Panc1 (cell line): ENCODE results near the gene CCDC47. TPM values are rescaled to one million over a fixed set of nuclear protein-coding genes. Genes with fewer than 3 reads are reported as not detected.

Experiments used
- ATAC-seq: fragments of 200-7000 bp; cut with Tn5 transposase; 2 replicates; pipeline ENCODE4 v1.9.1; 2020; ENCODE audit warnings: mild to moderate bottlenecking, moderate library complexity
- BruUV-seq: library from RNA; stranded (reverse); fragments of 400-500 nt; replicated peaks from 2 replicates; lab custom pipeline; 2021; lab: Mats Ljungman, UMichigan
- CTCF ChIA-PET: fragments of 300-600 bp; sonication (Branson Sonifier 250); formaldehyde crosslinking; loops from one replicate; lab custom pipeline; 2022; ENCODE audit warnings: antibody characterized with exemption; lab: Charles Lee
- POLR2A ChIA-PET: fragments of 300-600 bp; sonication (Branson Sonifier 250); formaldehyde crosslinking; loops from one replicate; lab custom pipeline; 2022; ENCODE audit warnings: antibody characterized with exemption; lab: Charles Lee
- DNase-seq: peaks from one replicate; pipeline ENCODE4 v3.0.0-alpha.2; 2010; ENCODE audit warnings: low read depth, low spot score
- H3K27ac ChIP-seq: 2 replicates; pipeline ENCODE4 v1.5.1; 2011; ENCODE audit warnings: mild to moderate bottlenecking, low read length, inconsistent platforms
- H3K27me3 ChIP-seq: fragments of 200-500 bp; sonication (Bioruptor generic); 2 replicates; pipeline ENCODE4 v1.6.0; 2014; ENCODE audit warnings: low read length, inconsistent platforms; ENCODE audit not compliant: control insufficient read depth, insufficient read depth
- H3K36me3 ChIP-seq: fragments of 200-500 bp; sonication (Bioruptor generic); 2 replicates; pipeline ENCODE4 v1.5.1; 2014; ENCODE audit warnings: inconsistent platforms, mild to moderate bottlenecking, low read length, moderate library complexity; ENCODE audit not compliant: control insufficient read depth, insufficient read depth
- H3K4me1 ChIP-seq: 2 replicates; pipeline ENCODE4 v1.5.1; 2011; ENCODE audit warnings: inconsistent platforms, mild to moderate bottlenecking, low read length, moderate library complexity; ENCODE audit not compliant: control insufficient read depth, insufficient read depth
- H3K4me3 ChIP-seq, 2 experiments: 2 replicates each; pipeline ENCODE4 v1.5.1; 2011 to 2012; ENCODE audit warnings: low read depth in 2 of 2, low read length in 2 of 2, mild to moderate bottlenecking in 2 of 2, inconsistent platforms in 1 of 2, moderate library complexity in 1 of 2
- H3K9me3 ChIP-seq: fragments of 200-500 bp; sonication (Bioruptor generic); 2 replicates; pipeline ENCODE4 v1.5.1; 2014; ENCODE audit warnings: low read depth, mild to moderate bottlenecking, inconsistent platforms, low read length, moderate library complexity; ENCODE audit not compliant: control insufficient read depth, insufficient read depth
- POLR2AphosphoS5 ChIP-seq: IDR thresholded peaks from 2 replicates; pipeline ENCODE4 v1.6.1; 2012; ENCODE audit warnings: mild to moderate bottlenecking, low read depth, low read length, moderate library complexity
- SIN3A ChIP-seq: IDR thresholded peaks from 2 replicates; pipeline ENCODE4 v1.6.1; 2012; ENCODE audit warnings: low read depth, mild to moderate bottlenecking, low read length, moderate library complexity, borderline replicate concordance; ENCODE audit not compliant: insufficient read depth
- TCF7L2 ChIP-seq: IDR thresholded peaks from 2 replicates; pipeline ENCODE4 v1.6.1; 2011; ENCODE audit warnings: mild to moderate bottlenecking, low read depth, low read length, inconsistent platforms
- in situ Hi-C: cut with HindIII; loops from 2 replicates; pipeline ENCODE4 v1.10.0; 2016; ENCODE audit warnings: low sequenced_read_pairs, low pct_unique_long_range_greater_than_20kb
- intact Hi-C: fragments of 100-400 bp; cut with micrococcal nuclease; formaldehyde crosslinking; loops from one replicate; pipeline ENCODE4 v1.10.0; 2022; ENCODE audit not compliant: unreplicated experiment
- total RNA-seq: library from RNA; stranded (reverse); gene quantifications from one replicate; pipeline ENCODE4 v1.2.1, GENCODE V29; 2021; ENCODE audit not compliant: unreplicated experiment
- TF ChIP-seq, protein P1 (sequence below): fragments of 450-650 bp; IDR thresholded peaks from 2 replicates; pipeline ENCODE4 v1.5.1; 2017; ENCODE audit warnings: mild to moderate bottlenecking
- TF ChIP-seq, protein P2 (sequence below), 2 experiments: IDR thresholded peaks; 2 replicates each; pipeline ENCODE4 v1.6.1; 2011 to 2012; ENCODE audit warnings: low read depth in 2 of 2, control low read depth in 1 of 2, low read length in 1 of 2, mild to moderate bottlenecking in 1 of 2, moderate library complexity in 1 of 2; ENCODE audit not compliant: insufficient read depth in 1 of 2

CCDC47 gene
- total RNA-seq, 1 experiment from 2014 or later: 64.8 TPM

DNA sequence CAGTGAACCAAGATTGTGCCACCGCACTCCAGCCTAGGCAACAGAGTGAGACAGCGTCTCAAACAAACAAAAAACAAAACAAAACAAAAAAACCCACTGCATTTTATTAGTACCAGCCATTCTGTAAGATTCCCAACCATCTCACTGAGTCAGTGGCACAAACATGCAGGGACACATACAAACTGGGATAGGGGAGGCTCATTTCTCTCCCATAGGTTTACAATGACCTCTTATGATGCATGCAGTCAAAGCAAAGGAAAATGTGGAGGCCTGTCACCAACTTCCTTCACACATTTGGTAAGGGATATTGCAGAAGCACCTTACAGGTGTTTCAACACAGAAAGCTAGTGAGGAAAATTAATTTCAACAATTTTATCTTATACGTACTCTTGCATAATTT lies 19.4 kb downstream of the CCDC47 start:
- no peaks in the 10 kb centered on the region for H3K27me3 ChIP-seq
- intact Hi-C loops: no loop called here
- no peak overlapping the region for H3K27ac ChIP-seq
- CTCF ChIA-PET: no interaction called here
- TF ChIP-seq, protein P1, sequence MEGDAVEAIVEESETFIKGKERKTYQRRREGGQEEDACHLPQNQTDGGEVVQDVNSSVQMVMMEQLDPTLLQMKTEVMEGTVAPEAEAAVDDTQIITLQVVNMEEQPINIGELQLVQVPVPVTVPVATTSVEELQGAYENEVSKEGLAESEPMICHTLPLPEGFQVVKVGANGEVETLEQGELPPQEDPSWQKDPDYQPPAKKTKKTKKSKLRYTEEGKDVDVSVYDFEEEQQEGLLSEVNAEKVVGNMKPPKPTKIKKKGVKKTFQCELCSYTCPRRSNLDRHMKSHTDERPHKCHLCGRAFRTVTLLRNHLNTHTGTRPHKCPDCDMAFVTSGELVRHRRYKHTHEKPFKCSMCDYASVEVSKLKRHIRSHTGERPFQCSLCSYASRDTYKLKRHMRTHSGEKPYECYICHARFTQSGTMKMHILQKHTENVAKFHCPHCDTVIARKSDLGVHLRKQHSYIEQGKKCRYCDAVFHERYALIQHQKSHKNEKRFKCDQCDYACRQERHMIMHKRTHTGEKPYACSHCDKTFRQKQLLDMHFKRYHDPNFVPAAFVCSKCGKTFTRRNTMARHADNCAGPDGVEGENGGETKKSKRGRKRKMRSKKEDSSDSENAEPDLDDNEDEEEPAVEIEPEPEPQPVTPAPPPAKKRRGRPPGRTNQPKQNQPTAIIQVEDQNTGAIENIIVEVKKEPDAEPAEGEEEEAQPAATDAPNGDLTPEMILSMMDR: no peak
- no peak for TF ChIP-seq POLR2AphosphoS5
- TF ChIP-seq TCF7L2: no peak
- TF ChIP-seq, protein P2, sequence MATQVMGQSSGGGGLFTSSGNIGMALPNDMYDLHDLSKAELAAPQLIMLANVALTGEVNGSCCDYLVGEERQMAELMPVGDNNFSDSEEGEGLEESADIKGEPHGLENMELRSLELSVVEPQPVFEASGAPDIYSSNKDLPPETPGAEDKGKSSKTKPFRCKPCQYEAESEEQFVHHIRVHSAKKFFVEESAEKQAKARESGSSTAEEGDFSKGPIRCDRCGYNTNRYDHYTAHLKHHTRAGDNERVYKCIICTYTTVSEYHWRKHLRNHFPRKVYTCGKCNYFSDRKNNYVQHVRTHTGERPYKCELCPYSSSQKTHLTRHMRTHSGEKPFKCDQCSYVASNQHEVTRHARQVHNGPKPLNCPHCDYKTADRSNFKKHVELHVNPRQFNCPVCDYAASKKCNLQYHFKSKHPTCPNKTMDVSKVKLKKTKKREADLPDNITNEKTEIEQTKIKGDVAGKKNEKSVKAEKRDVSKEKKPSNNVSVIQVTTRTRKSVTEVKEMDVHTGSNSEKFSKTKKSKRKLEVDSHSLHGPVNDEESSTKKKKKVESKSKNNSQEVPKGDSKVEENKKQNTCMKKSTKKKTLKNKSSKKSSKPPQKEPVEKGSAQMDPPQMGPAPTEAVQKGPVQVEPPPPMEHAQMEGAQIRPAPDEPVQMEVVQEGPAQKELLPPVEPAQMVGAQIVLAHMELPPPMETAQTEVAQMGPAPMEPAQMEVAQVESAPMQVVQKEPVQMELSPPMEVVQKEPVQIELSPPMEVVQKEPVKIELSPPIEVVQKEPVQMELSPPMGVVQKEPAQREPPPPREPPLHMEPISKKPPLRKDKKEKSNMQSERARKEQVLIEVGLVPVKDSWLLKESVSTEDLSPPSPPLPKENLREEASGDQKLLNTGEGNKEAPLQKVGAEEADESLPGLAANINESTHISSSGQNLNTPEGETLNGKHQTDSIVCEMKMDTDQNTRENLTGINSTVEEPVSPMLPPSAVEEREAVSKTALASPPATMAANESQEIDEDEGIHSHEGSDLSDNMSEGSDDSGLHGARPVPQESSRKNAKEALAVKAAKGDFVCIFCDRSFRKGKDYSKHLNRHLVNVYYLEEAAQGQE (IDR thresholded peaks at IDR 0.05; ENCODE audit: insufficient read depth in 1 of 2, low read depth in 2 of 2, low read length in 1 of 2): no peak
- no peak for TF ChIP-seq SIN3A
- DNase-seq (no peak), ATAC-seq (no peak)
- BruUV-seq: no TSS peak
- H3K4me1 ChIP-seq: no peaks in the 10 kb centered on the region
- H3K4me3 ChIP-seq: no peak overlapping the region
- H3K36me3 ChIP-seq: peaks cover 43% of the 10 kb centered on the region
- H3K9me3 ChIP-seq: no peaks in the 10 kb centered on the region
- in situ Hi-C loops: no loop called here
- POLR2A ChIA-PET: no interaction called here

DNA sequence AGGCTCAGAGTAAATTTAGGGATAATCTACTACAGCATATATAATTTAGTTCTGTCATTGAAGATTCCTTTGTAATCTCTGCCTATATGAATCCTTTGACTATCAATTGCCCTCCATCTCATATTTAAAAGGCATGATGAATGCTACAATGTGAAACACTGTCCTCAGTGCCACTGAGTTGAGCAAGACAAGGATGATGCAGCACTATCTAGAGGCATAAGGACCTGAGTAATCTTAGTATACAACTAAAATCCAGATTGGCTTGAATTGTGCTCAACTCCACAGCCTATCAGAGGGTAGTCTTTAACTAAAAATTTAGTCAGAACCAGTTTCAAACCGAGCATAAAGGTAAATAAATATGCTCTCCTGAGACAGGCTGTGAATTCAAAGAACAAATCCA lies 20.2 kb downstream of the CCDC47 start:
- no peaks in the 10 kb centered on the region for H3K9me3 ChIP-seq
- H3K27me3 ChIP-seq: no peaks in the 10 kb centered on the region
- TF ChIP-seq SIN3A (no peak), POLR2AphosphoS5 (no peak), TCF7L2 (no peak)
- TF ChIP-seq, protein P2 (IDR thresholded peaks at IDR 0.05; ENCODE audit: insufficient read depth in 1 of 2, low read depth in 2 of 2, low read length in 1 of 2): no peak
- TF ChIP-seq, protein P1: no peak
- POLR2A ChIA-PET: no interaction called here
- in situ Hi-C loops: no loop called here
- no peaks in the 10 kb centered on the region for H3K4me1 ChIP-seq
- no peak overlapping the region for H3K4me3 ChIP-seq
- DNase-seq (no peak), ATAC-seq (no peak)
- intact Hi-C loops: no loop called here
- no TSS peak for BruUV-seq
- CTCF ChIA-PET: no interaction called here
- no peak overlapping the region for H3K27ac ChIP-seq
- peaks cover 36% of the 10 kb centered on the region for H3K36me3 ChIP-seq
